H1 (cell line): ENCODE measurements around the gene SULT6B1. TPM values are rescaled to one million over a fixed set of nuclear protein-coding genes. Genes with fewer than 3 reads are reported as not detected.

Experiments used
- ATF3 ChIP-seq: IDR thresholded peaks from 2 replicates; pipeline ENCODE4 v1.6.1; 2011; ENCODE audit warnings: low read depth, mild to moderate bottlenecking, low read length; ENCODE audit not compliant: insufficient read depth
- HDAC6 ChIP-seq: IDR thresholded peaks from one replicate; pipeline ENCODE4 v1.7.1; 2012; ENCODE audit warnings: low read depth, mild to moderate bottlenecking, inconsistent platforms, low read length, moderate library complexity
- SUZ12 ChIP-seq: fragments of 200-600 bp; sonication (generic); IDR thresholded peaks from 2 replicates; pipeline ENCODE4 v1.6.1; 2012; ENCODE audit warnings: mild to moderate bottlenecking, inconsistent platforms, low read length, moderate library complexity, mixed read lengths
- TBP ChIP-seq: IDR thresholded peaks from 2 replicates; pipeline ENCODE4 v1.6.1; 2011; ENCODE audit warnings: low read depth, low read length, improper control_type of control experiment
- polyA plus RNA-seq, 7 experiments: library from polyadenylated mRNA; depleted of rRNA in 3 of 7; stranded (reverse) in 5 of 7; unstranded in 2 of 7; fragments of >200 nt in 5 of 7; fragments of 200-250 nt in 2 of 7; gene quantifications; 1 replicate in 5 of 7; 2 replicates in 1 of 7; 4 replicates in 1 of 7; pipeline versions ENCODE4 v1.2.1 to v1.2.3, GENCODE V29; 2011 to 2013; ENCODE audit warnings: missing spikeins in 2 of 7, mixed read lengths in 2 of 7
- total RNA-seq: library from RNA; stranded (reverse); fragmentation: NEBNext Ultra II Directional; extraction: Animal tissue kit (Norgen Biotek cat#: 25700); gene quantifications from 2 replicates; pipeline ENCODE4 v1.2.1, GENCODE V29; 2021

Gene SULT6B1
- total and polyA plus RNA-seq, 2 of the 8 experiments (the other 6 are each of a cell fraction or from before 2014, with no cell fraction given): not detected

- TF ChIP-seq ATF3 (no peak), TBP (no peak), SUZ12 (no peak), HDAC6 (no peak)
- TF ChIP-seq, all 59 proteins: peak for 0
Measured at GRCh38 chr2:37228788-37229187, 40.3 kb upstream of the SULT6B1 start (continued).
